IPS-11a (cell line): ENCODE results near the gene IQCK.

Source experiments
- H3K4me3 ChIP-seq: one replicate; pipeline ENCODE4 v1.5.1; 2013; ENCODE audit warnings: low read depth, low read length, control low read depth

IQCK gene

DNA sequence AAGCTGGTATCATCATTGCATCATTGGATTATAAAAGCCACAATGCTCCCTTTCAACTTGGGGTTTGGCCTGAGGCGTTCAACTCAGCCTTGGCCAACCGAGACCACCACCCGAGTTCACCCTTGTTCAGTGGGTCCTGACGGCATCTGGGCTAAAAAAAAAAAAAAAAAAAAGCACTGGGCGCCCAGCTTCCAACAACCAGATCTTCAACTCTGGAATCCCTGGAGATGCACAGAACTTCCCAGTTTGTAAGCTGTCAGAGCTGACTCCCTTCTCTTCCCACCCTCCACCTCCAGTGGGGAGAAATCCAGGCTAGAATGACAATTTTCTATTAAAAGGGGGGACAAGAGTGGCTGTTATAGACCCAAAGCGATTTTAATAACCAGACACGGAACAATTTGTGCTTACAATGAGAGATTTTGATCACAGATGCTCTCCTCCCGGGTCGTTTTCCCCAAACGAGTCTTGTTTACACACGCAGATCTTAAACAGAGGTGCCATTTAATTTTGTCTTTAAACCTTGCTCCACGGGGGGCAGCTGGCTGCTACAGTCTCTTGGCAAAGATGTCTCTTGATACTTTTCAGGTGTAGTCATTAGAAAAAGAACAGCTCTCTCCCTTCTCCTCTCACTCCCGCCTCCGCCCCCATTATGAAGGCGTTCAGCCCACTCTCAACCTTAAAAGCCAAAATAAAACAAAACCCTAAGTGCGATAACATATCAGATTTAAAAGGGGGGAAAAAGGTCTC lies 139.7 kb downstream of the IQCK start:
- no peak overlapping the region for H3K4me3 ChIP-seq

DNA sequence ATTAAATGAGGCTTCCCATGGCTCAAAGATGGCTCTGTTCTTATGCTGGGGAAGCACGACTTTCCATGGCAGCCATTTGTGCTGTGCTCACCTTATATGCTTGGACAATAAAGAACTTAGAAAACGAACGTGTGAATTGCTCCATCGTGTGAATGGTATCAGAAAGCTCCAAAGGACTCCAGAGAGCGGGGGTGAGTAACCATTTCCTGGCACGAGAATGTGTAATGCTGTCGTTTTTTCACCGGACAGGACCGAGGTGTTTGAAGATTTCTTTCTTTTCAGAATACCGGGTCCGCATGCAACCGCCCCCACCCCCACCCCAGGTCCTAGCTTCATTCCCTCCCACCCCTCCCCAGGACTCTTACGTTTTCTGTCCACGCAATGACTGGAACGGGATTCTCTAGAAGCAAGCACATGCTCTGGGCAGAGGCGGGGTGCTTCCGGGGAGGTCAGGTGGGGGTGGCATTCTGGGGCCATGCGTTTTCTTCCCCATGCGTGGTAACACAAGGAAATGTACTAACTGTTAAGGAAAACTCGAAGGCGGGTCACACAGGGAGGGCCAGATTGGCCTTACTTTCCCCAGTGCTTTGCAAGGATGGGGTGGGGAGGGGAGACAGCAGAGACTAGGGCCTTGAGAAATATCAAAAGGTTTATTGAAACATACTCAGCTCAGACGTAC lies 140.4 kb downstream of the IQCK start:
- no peak overlapping the region for H3K4me3 ChIP-seq

DNA sequence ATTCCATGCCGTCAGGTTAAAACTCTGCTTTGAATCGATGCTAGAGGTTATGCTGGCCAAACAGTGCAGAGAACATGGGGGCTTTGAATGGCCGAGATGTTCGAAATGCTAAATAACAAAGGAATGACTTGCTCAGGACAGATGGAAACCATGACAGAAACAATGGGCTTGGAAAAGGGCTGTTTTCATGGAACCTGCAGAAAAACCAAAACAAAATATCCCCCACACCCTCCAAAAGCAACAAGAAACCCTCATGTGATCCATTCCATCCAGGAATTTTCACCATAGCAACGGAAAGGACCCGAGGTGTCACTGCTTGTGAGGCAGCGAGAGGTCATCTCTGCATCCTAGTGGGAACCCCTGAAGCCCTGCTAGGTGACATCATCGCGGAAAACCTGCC lies 141.1 kb downstream of the IQCK start:
- H3K4me3 ChIP-seq, result no peak overlapping the region

DNA sequence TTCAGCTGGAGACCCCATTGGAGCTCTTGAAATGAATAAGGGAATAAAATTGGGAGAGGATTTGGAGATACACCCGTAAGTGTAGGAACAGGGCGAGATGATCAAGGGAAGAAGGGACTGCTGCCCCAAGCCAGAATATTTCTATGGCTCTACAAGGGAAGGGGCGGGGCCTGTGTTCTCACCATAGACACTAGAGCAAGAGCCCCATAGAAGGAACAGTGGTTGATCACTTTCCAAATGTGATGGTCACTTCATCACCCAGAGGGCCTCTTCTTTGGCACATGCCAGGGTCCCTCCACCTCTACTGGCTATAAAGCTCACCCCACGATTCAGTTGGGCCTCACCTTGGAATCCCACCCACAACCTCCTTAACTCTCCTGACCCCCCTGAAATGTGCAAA lies 141.5 kb downstream of the IQCK start:
- no peak overlapping the region for H3K4me3 ChIP-seq

DNA sequence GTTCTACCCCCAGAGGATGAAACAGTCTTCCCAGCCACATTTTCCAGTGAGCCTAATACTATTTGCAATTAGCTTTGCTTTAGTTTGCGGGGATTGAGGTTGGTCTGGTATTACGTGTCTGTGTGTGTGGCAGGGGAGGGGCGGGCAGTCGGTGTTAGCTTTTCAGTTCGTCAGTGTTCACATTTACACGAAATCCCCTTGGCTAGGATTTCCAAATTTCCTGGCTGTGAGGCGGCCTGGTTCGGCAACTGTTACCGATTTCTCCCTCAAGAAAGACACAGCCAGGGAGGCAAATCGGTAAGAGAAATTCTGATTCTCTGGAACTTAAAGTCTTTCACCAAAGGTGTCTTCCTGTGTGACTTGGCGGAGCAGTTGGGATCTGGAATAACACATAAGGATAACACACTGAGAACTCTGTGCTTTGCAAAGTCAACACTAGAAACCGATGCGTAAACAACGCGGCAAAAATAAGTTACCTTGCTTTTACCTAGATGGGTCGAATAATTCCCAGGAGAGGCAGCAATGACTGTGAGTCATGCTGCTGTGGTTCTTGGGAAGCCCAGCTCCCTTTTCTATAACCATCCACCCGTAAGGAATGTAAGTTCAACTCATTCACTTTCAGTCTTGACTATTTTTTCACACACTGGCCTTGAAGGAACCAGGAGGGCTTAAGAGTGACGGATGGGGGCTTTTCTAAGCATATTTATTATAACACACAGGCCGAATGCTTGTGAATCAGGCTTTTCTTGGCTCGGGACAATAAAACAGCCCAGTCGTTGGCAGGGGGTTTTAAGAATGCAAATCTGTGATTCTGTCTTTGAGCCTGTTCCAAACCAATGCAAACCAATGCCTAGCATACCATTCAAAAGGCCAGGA lies 142.3 kb downstream of the IQCK start:
- H3K4me3 ChIP-seq, result no peak overlapping the region

DNA sequence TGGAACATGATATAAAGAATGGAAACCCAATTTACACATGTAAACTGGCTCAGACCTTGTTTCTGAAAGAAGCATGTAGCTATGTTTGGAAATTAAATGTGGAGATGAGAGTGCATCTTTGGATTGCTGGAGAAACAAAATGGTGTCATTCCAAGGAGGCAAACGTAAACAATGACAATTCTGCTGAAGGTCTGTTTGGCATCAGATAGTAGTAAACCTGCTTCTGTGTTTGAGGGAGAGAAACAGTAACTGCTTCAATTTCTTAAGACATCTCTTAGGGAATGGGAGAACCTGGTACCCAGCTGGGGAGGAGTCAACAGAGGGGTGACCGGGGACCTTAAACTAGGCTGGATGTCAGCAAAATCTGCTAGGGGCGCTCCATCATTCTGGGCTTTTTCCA lies 143.1 kb downstream of the IQCK start:
- no peak overlapping the region for H3K4me3 ChIP-seq

DNA sequence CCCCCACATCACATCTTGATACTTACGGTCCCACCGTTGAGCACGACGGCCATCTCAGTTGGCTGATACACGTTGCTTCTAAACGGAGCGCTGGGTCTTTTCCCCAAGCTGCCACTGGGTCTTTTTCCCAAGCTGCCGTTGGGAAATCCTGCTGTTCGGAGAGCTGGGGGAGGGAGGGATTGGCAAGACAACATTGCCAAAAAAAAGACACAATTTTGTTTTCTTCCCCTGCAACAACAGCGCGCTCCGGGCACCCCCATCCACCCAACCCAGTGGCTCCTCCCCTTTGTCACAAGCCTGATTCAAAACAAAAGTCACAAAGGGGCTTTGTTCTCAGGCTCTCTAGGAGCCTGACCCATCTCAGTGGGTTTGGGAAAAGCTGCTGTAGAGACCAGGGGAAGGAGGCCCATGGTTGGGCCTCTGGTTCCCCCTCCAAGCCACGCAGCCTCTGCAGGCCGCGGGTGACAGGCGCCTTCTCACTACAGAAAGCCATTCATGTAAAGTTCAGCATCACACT lies 143.8 kb downstream of the IQCK start:
- H3K4me3 ChIP-seq, result peak overlapping the region; percentile 30

DNA sequence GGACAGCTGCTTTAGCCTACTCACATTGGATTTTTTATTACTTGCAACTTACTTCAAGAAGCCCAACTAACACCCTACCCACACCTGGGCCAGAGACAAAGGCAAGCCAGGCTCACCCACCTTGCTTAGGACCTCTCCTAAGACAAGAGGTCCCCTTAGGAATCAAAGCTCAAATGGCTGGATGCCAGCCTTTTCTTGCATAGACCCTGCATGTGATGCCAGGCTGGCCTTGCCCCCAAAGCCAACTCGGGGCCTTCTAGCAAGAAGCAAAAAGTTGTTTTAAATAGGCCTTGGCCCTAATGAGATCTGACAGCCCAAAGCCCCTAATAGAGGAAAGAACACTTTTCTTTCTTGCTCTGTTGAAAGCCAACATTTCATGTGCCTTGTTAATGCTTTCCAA lies 145.9 kb downstream of the IQCK start:
- no peak overlapping the region for H3K4me3 ChIP-seq

DNA sequence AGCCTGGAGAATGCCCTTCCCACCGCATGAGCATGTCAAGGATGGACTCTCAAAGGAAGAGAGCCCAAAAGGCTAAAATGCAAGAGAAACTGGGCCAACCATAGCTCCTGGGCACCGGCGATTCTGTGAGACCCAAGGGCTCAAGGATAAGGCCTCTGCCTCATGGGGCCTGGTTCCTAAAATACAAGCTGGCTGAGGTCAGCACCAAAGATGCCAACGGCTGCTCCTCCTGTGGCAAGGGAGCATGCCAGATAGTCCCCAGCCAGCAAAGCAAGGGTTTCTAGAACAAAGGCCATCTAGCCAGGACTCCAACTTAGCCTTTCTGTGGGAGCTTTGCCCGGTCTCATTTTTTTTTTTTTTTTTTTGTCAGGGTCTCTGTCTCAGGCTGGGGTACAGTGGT lies 146.5 kb downstream of the IQCK start:
- no peak overlapping the region for H3K4me3 ChIP-seq

DNA sequence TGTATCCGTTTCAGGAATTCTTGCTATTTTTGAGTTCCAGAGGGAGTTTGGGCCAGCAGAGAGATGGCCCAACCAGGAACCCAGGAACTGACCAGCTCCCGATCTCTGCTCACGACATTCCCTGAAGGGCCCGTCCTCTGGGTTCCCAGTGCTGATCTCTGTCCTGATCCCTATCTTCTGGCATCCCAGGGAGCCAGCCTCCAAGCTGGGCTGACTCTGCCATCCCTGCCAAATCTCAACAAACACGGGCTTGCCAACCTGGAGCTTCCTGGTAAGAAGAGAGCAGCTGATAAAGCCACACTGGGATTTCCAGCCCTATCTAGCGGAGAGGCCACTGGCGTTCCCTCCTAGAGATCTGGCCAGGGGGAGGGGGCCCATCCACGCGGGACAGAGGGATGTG lies 150.3 kb downstream of the IQCK start:
- H3K4me3 ChIP-seq, result no peak overlapping the region

DNA sequence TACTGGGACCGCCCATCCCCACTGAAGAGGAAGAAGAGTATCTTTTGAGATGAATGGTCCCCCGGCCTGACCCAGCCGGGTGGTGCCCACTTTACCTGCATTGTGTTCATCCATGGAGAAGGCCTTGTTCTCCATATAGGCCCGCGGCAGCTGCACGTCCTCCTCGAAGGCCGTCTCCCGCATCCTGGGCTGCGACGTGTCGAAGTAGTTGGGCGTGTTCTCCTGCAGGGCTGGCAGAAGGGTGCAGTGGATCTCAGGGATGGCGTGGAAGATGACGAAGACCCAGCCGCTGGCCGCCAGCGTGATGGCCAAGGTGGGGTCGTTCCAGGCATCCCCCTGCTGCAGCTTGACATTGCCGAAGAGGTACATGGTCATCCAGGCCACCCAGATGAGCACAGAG lies 153.7 kb downstream of the IQCK start:
- no peak overlapping the region for H3K4me3 ChIP-seq

DNA sequence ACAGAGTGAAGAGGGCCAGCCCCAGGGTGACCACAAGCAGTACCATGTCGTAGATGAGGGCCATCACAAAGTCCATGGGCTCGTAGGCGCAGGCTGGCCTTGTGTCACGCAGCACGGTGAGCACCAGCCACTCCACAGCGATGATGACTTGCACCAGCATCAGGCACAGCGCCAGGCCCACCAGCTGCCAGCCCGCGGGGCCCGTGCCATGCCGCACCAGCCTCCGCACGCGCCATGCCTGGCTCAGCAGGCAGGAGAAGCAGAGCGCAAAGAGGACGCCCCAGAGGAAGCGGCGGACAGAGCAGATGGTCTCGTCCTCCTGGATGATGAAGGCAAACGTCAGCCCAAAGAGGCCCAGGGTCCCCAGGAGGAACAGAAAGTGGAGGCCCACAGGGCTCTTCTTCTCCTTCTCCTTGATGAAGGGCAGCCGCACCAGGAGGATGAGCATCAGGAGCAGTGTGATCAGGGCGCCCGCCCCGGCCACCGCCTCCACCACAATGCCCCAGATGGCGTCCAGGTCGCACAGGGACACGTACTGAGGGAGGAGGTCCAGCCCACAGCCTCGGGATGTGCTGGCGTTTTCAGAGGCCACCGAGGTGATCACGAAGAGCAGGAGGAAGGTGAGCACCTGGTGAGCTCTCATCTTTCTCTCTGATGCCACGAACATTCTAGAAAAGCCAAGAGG lies 154.2 kb downstream of the IQCK start:
- H3K4me3 ChIP-seq, result no peak overlapping the region

DNA sequence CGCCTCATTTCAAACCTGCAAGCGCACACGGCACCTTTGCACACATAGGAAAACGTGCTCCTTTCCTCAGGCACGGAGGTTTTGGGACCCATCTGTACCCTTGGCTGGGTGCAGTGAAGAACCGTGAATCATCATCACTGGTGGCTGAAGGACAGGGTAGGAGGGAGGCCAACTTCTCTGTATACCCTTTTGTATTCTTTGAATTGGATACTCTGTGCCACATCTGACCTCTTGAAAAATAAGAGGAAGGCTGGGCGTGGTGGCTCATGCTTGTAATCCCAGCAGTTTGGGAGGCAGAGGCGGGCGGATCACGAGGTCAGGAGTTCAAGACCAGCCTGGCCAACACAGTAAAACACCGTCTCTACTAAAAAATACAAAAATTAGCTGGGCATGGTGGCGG lies 154.9 kb downstream of the IQCK start:
- H3K4me3 ChIP-seq, result no peak overlapping the region

DNA sequence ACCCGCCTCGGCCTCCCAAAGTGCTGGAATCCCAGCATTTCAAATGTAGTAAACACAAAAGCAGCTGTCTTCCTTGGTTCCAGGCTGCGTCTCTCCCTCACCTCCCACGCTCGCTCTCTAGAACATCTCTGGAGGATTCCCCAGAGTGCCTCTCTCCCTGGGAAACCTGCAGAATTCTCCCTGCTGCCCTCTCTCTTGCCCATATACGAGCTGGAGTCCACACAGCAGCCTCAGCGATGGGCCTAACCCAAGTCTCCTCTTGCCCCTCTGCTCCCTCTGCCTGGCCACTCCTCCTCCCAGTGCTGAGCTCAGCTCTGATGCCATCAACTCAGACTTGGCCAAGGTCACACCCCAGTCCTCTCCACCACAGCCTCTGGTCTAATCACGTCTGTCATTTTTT lies 156.0 kb downstream of the IQCK start:
- H3K4me3 ChIP-seq, result no peak overlapping the region

DNA sequence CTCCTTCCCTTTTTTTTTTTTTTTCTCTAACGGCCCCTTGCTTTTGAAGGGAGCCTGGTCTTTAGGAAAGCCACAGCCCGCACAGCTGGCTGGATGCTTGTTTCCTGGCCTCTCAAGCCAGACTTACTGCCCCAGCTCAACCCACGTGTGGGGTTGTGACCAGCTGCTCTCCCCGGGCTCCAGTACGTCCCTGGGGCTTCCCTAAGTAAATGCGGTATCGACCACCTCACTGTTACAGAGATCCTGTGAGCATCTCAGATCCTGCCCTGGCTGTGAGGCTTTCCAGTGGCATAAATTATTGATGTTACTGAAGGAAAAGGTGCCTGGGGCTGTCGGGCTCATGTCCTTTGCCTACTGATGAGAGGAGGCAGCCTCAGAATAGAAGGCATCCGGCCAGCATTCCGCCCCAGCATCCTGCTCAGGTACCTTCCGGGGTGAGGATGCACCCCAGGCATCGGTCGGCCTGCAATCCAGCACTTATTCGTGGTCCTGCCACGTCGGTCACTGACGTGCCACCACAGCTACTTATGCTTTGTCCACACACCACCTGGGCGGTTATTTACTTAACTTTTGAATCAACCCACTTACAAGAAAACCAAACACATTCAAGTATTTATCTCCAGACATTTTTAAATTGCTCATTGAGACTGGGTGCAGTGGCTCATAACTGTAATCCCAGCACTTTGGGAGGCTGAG lies 156.9 kb downstream of the IQCK start:
- H3K4me3 ChIP-seq, result no peak overlapping the region

DNA sequence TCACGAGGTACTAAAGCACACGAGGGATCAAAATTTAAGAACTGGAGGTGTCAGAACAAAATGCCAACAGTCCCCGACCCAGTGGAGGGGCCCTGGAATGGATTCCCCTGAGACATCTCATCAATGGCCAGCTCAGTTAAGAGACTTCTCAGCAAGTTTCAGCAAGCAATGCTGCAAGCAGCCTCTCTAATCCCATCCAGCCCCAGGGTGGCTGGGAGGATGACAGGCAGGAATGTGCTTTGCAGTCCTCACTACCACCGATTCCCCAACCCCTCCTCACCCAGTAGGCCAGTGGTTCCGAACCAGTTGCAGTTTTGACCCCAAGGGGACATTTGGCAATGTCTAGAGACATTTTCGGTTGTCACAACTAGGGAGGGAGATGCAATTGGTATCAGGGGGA lies 157.8 kb downstream of the IQCK start:
- no peak overlapping the region for H3K4me3 ChIP-seq

DNA sequence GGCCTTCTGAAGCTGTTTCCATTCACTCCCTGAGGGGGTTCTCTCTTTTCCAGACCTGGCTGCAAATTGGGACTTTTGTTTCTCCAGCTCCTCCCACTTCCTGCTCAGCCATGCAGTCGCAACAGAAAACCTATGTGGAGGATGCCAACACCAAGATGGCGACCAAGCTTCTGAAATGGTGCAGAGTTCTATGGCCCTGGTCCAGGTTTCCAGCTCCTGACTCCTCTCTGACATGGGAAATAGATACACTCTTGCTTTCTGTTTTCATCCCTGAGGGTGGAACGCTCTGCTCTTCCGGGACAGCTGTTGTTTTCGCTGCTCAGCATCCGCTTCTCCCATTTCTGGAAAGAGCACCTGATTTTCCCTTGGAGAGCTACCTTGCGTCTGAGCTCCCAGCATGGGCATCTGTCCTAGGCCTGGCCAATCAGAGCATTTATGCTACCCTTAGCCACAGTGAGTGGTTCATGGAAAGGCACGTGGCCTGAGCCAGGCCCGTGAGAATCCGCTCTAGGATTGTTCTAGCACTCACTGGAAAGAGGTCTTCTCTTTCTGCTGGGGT lies 158.5 kb downstream of the IQCK start:
- no peak overlapping the region for H3K4me3 ChIP-seq

DNA sequence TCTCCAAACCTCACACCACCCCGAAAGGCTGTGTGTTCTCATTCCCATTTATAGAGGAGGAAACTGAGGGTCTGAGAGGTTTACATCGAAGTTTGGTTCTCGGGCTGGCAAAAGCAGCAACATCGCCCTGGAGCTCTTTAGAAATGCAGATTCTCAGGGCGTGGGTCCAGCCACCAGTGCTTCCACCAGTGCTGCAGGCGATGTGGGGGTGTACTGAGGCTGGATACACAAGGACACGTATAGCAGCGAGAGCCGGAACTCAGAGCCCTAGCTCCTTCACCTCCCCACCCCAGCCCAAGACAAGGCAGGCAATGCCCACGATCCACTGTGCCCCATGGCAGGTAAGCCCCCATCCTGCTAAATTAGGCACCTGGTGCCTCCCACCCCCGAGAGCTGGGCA lies 160.7 kb downstream of the IQCK start:
- H3K4me3 ChIP-seq, result no peak overlapping the region

DNA sequence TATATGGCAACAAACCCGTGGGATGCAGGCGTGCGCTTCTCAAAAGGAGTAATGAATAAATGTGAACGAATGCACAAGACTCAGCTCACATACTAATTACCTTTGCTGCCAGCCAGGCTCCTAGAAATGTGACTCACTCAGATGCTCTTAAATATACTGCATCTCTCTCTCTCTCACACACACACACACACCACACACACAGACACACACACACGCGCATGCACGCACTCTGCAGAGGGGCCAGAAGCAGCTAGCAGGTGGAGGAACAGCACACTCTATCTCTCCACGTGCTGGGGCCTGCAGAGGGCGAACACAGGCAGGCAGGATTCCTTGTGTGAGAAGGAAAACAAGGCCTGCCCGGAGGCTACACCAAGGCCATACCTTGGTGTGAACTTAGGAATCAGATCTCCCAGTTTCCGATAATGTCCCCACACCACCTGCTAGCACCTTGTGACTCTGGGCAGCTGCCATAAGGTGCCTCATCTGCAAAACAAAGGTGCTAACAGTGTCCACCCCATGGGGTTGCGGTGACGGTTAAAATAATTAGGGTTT lies 161.2 kb downstream of the IQCK start:
- no peak overlapping the region for H3K4me3 ChIP-seq

DNA sequence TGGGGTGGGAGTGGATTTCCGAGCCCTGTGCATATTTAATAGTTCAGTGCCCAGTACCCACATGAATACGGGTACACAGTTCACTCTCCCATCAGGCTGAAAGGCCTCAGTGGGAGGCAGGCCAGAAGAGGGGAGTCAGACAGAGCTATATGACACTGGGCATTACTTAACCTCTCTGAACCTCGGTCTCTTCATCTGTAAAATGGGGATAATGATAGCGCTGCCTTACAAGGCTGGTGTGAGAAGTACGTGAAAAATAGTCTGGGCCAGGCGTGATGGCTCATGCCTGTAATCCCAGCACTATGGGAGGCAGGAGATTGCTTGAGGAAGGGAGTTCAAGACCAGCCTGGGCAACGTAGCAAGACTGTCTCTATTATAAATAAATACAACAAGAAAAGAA lies 163.0 kb downstream of the IQCK start:
- no peak overlapping the region for H3K4me3 ChIP-seq
